IMR-90 (cell line): ENCODE measurements around the gene TMEM8B. TPM values are rescaled to one million over a fixed set of nuclear protein-coding genes. Genes with fewer than 3 reads are reported as not detected.
A peak's percentile ranks its signal among the peaks of the same experiment; 100 is the strongest.

ENCODE experiments used
- ATAC-seq: fragments of 200-7000 bp; cut with Tn5 transposase; 2 replicates; pipeline ENCODE4 v1.9.1; 2020; ENCODE audit warnings: low read depth, mild to moderate bottlenecking, moderate library complexity
- BruUV-seq: library from RNA; stranded (reverse); fragments of 400-500 nt; replicated peaks from 2 replicates; lab custom pipeline; 2021; lab: Mats Ljungman, UMichigan
- CTCF ChIA-PET: fragments of 300-600 bp; formaldehyde crosslinking; extraction: SDS; loops from one replicate; lab custom pipeline; 2021; ENCODE audit warnings: antibody characterized with exemption; lab: Yijun Ruan, JAX
- POLR2A ChIA-PET: fragments of 300-600 bp; sonication (Branson Sonifier 250); formaldehyde crosslinking; loops from one replicate; lab custom pipeline; 2022; ENCODE audit warnings: antibody characterized with exemption; ENCODE audit not compliant: unreplicated experiment; lab: Charles Lee
- DNase-seq: peaks from one replicate; pipeline ENCODE4 v3.0.0; 2013
- H2AFZ ChIP-seq: replicated peaks from 2 replicates; pipeline ENCODE3; 2013; ENCODE audit warnings: low read length, mild to moderate bottlenecking; ENCODE audit not compliant: poor library complexity
- H2AK5ac ChIP-seq: 2 replicates; pipeline ENCODE4 v1.6.1; 2013; ENCODE audit warnings: low read depth, low read length, inconsistent platforms
- H2AK9ac ChIP-seq: replicated peaks from 2 replicates; pipeline ENCODE3; 2013; ENCODE audit warnings: mild to moderate bottlenecking, low read depth, low read length, moderate library complexity; ENCODE audit not compliant: poor library complexity
- H2BK120ac ChIP-seq: 2 replicates; pipeline ENCODE4 v1.6.1; 2013; ENCODE audit warnings: low read depth, low read length, inconsistent platforms
- H2BK15ac ChIP-seq: 3 replicates; pipeline ENCODE4 v1.6.1; 2013; ENCODE audit warnings: low read depth, low read length, inconsistent platforms
- H2BK20ac ChIP-seq: 2 replicates; pipeline ENCODE4 v1.6.1; 2013; ENCODE audit warnings: low read depth, mild to moderate bottlenecking, inconsistent platforms, low read length, moderate library complexity
- H2BK5ac ChIP-seq: 2 replicates; pipeline ENCODE4 v1.6.1; 2013; ENCODE audit warnings: mild to moderate bottlenecking, low read depth, low read length, inconsistent platforms; ENCODE audit not compliant: poor library complexity, severe bottlenecking
- H3K14ac ChIP-seq: replicated peaks from 2 replicates; pipeline ENCODE4 v1.6.1; 2013; ENCODE audit warnings: low read depth, low read length, inconsistent platforms
- H3K18ac ChIP-seq: 2 replicates; pipeline ENCODE4 v1.6.1; 2013; ENCODE audit warnings: low read depth, low read length, control low read depth
- H3K23ac ChIP-seq: 2 replicates; pipeline ENCODE4 v1.6.1; 2013; ENCODE audit warnings: low read depth, low read length, inconsistent platforms
- H3K27ac ChIP-seq: 2 replicates; pipeline ENCODE4 v1.5.1; 2013; ENCODE audit warnings: mild to moderate bottlenecking, control low read depth, low read length; ENCODE audit not compliant: insufficient read depth
- H3K27me3 ChIP-seq: 2 replicates; pipeline ENCODE4 v1.6.1; 2013; ENCODE audit warnings: low read length; ENCODE audit not compliant: control insufficient read depth, insufficient read depth
- H3K36me3 ChIP-seq: 2 replicates; pipeline ENCODE4 v1.6.1; 2013; ENCODE audit warnings: low read length, mixed read lengths; ENCODE audit not compliant: control insufficient read depth, insufficient read depth
- H3K4ac ChIP-seq: 2 replicates; pipeline ENCODE4 v1.6.1; 2013; ENCODE audit warnings: low read depth, low read length, inconsistent platforms
- H3K4me1 ChIP-seq: 2 replicates; pipeline ENCODE4 v1.6.1; 2013; ENCODE audit warnings: low read length, mixed read lengths; ENCODE audit not compliant: control insufficient read depth, insufficient read depth
- H3K4me2 ChIP-seq: 2 replicates; pipeline ENCODE4 v1.6.1; 2013; ENCODE audit warnings: low read depth, mild to moderate bottlenecking, control low read depth, low read length, moderate library complexity
- H3K4me3 ChIP-seq: 2 replicates; pipeline ENCODE4 v1.5.1; 2013; ENCODE audit warnings: low read depth, mild to moderate bottlenecking, control low read depth, low read length, moderate library complexity; ENCODE audit not compliant: insufficient read depth
- H3K56ac ChIP-seq: 2 replicates; pipeline ENCODE4 v1.6.1; 2013; ENCODE audit warnings: low read length, inconsistent platforms; ENCODE audit not compliant: insufficient read depth; ENCODE audit errors: extremely low read depth
- H3K79me1 ChIP-seq, 2 experiments: 2 replicates each; pipeline ENCODE4 v1.6.1; 2013; ENCODE audit warnings: low read length in 2 of 2, inconsistent platforms in 1 of 2, low read depth in 1 of 2
- H3K9ac ChIP-seq: 2 replicates; pipeline ENCODE4 v1.6.1; 2013; ENCODE audit warnings: low read depth, low read length, control low read depth
- H3K9me1 ChIP-seq: 2 replicates; pipeline ENCODE4 v1.6.1; 2013; ENCODE audit warnings: low read length, inconsistent platforms; ENCODE audit not compliant: insufficient read depth
- H3K9me3 ChIP-seq: 2 replicates; pipeline ENCODE4 v1.6.1; 2013; ENCODE audit warnings: low read length; ENCODE audit not compliant: control insufficient read depth, insufficient read depth
- H4K20me1 ChIP-seq: 2 replicates; pipeline ENCODE4 v1.6.1; 2013; ENCODE audit warnings: low read length, inconsistent platforms; ENCODE audit not compliant: insufficient read depth
- H4K5ac ChIP-seq: 2 replicates; pipeline ENCODE4 v1.6.1; 2013; ENCODE audit warnings: mild to moderate bottlenecking, low read depth, low read length, control low read depth
- H4K8ac ChIP-seq, 2 experiments: 2 replicates each; pipeline ENCODE4 v1.6.1; 2013; ENCODE audit warnings: low read depth in 2 of 2, low read length in 2 of 2, control low read depth in 1 of 2, inconsistent platforms in 1 of 2
- H4K91ac ChIP-seq: 2 replicates; pipeline ENCODE4 v1.6.1; 2013; ENCODE audit warnings: low read depth, low read length, inconsistent platforms; ENCODE audit not compliant: insufficient read depth
- CHD1 ChIP-seq: IDR thresholded peaks from 2 replicates; pipeline ENCODE4 v1.6.1; 2012; ENCODE audit warnings: low read depth, low read length, improper control_type of control experiment
- FOS ChIP-seq: fragments of 150-350 bp; IDR thresholded peaks from 2 replicates; pipeline ENCODE4 v1.6.1; 2016; ENCODE audit warnings: low read depth, low read length
- MAFK ChIP-seq: IDR thresholded peaks from 2 replicates; pipeline ENCODE4 v1.6.1; 2012; ENCODE audit warnings: low read depth, low read length, improper control_type of control experiment
- NFE2L2 ChIP-seq: fragments of 150-350 bp; IDR thresholded peaks from 2 replicates; pipeline ENCODE4 v1.6.1; 2016; ENCODE audit warnings: low read depth, mild to moderate bottlenecking, low read length
- RAD21 ChIP-seq: IDR thresholded peaks from 2 replicates; pipeline ENCODE4 v1.6.1; 2012; ENCODE audit warnings: low read length, improper control_type of control experiment
- RCOR1 ChIP-seq: IDR thresholded peaks from 2 replicates; pipeline ENCODE4 v1.6.1; 2012; ENCODE audit warnings: mild to moderate bottlenecking, low read length, improper control_type of control experiment; ENCODE audit not compliant: insufficient replicate concordance
- WGBS, 2 experiments: methylation state at CpG; one replicate each; pipeline versions ENCODE4 v1.1.5 to v1.1.7; 2013; ENCODE audit warnings: missing lambda C conversion rate in 2 of 2; ENCODE audit not compliant: insufficient read length in 1 of 2; ENCODE audit errors: extremely low coverage in 2 of 2; 5-methylcytosine and 5-hydroxymethylcytosine counted together
- dilution Hi-C: fragments of 300-500 bp; cut with HindIII; formaldehyde crosslinking; loops from one replicate; pipeline ENCODE4 v1.14.3; 2018; ENCODE audit warnings: low sequenced_read_pairs; ENCODE audit not compliant: unreplicated experiment
- in situ Hi-C: fragments of 300-500 bp; cut with MboI; formaldehyde crosslinking; loops from 3 replicates; pipeline ENCODE4 v1.14.3; 2019; ENCODE audit warnings: low sequenced_read_pairs, inconsistent platforms, mixed read lengths
- intact Hi-C: fragments of 100-400 bp; cut with micrococcal nuclease; formaldehyde crosslinking; loops from 2 replicates; pipeline ENCODE4 v1.10.0; 2022
- polyA plus RNA-seq, 3 experiments: library from polyadenylated mRNA; depleted of rRNA; stranded (reverse); fragments of >200 nt; gene quantifications; 2 replicates each; pipeline ENCODE4 v1.2.3, GENCODE V29; 2012; ENCODE audit warnings: low replicate concordance in 1 of 3
- total RNA-seq: library from RNA; depleted of rRNA; stranded (reverse); fragments of >200 nt; gene quantifications from 2 replicates; pipeline ENCODE4 v1.2.3, GENCODE V29; 2012

The TMEM8B gene
- total and polyA plus RNA-seq, 2 of the 4 experiments (the other 2 are of a cell fraction): 0.72 to 8.3 TPM

DNA sequence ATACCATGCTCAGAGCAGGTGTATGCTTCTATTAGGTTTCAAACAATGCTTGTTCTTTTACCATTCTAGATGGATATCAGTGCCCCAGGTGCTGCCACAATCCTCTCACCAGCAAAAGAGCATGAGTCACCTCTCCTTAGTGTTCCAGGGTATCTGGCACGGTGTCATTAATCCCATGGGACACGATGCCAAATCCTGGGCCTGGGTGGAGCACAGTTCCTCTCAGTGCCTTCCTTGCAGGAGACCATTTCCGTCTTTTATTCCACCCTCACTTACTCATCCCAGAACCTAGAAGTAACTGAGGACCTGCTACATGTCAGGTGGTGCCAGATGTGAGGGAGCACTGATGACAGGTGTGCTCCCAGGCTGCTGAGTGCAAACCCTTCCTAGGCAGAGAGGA lies 42.5 kb downstream of the TMEM8B start:
- Histone ChIP-seq H2AK9ac (no peak overlapping the region), H4K8ac (no peak overlapping the region), H3K27ac (no peak overlapping the region), H3K4me1 (no peaks in the 10 kb centered on the region), H4K91ac (no peak overlapping the region), H3K9ac (no peak overlapping the region), H2BK5ac (no peak overlapping the region), H3K4me2 (no peak overlapping the region), H2BK20ac (no peak overlapping the region), H2BK15ac (no peak overlapping the region), H2AFZ (peak overlapping the region; percentile 3), H3K14ac (no peak overlapping the region), H3K27me3 (peaks cover 7% of the 10 kb centered on the region; the same call in 1 of the 2 replicates), H4K5ac (no peak overlapping the region), H2BK120ac (no peak overlapping the region), H3K4me3 (no peak overlapping the region), H3K4ac (no peak overlapping the region), H3K56ac (no peak overlapping the region), H4K20me1 (no peaks in the 10 kb centered on the region), H3K23ac (no peak overlapping the region), H3K9me3 (0 out of 2 replicates have a peak, but pooled peaks cover under 1% of the 10 kb centered on the region), H3K36me3 (no peaks in the 10 kb centered on the region), H3K9me1 (0 out of 2 replicates have a peak, but pooled peaks cover 3% of the 10 kb centered on the region), H3K79me1 (no peaks in the 10 kb centered on the region), H2AK5ac (no peak overlapping the region), H3K18ac (no peak overlapping the region)
- ChIA-PET POLR2A (no interaction called here), CTCF (no interaction called here)
- dilution Hi-C loops: no loop called here
- intact Hi-C loops: no loop called here
- BruUV-seq: no TSS peak
- ATAC-seq (no peak), DNase-seq (no peak)
- WGBS, 2 experiments: no CpG with 5 or more reads among the region's 3 CpGs
- in situ Hi-C loops: no loop called here
- TF ChIP-seq RCOR1: no peak
- TF ChIP-seq NFE2L2: no peak
- no peak for TF ChIP-seq CHD1
- TF ChIP-seq MAFK: no peak
- TF ChIP-seq RAD21: no peak
- no peak for TF ChIP-seq FOS
